A549 treated with ZK216348 at 1 μM for 4 hours (cell line): ENCODE data around the gene TMLHE. TPM values are rescaled to one million over a fixed set of nuclear protein-coding genes. Genes with fewer than 3 reads are reported as not detected.

Experiments used
- total RNA-seq: library from RNA; stranded (reverse); fragments of 200-300 nt; extraction: Qiagen RNA extraction; gene quantifications from 5 replicates; pipeline ENCODE4 v1.2.3, GENCODE V29; 2022; ENCODE audit warnings: low read depth

The TMLHE gene, protein sequence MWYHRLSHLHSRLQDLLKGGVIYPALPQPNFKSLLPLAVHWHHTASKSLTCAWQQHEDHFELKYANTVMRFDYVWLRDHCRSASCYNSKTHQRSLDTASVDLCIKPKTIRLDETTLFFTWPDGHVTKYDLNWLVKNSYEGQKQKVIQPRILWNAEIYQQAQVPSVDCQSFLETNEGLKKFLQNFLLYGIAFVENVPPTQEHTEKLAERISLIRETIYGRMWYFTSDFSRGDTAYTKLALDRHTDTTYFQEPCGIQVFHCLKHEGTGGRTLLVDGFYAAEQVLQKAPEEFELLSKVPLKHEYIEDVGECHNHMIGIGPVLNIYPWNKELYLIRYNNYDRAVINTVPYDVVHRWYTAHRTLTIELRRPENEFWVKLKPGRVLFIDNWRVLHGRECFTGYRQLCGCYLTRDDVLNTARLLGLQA
- 9.3 to 11.1 TPM (median 9.7 TPM) in 5 replicates for total RNA-seq

DNA sequence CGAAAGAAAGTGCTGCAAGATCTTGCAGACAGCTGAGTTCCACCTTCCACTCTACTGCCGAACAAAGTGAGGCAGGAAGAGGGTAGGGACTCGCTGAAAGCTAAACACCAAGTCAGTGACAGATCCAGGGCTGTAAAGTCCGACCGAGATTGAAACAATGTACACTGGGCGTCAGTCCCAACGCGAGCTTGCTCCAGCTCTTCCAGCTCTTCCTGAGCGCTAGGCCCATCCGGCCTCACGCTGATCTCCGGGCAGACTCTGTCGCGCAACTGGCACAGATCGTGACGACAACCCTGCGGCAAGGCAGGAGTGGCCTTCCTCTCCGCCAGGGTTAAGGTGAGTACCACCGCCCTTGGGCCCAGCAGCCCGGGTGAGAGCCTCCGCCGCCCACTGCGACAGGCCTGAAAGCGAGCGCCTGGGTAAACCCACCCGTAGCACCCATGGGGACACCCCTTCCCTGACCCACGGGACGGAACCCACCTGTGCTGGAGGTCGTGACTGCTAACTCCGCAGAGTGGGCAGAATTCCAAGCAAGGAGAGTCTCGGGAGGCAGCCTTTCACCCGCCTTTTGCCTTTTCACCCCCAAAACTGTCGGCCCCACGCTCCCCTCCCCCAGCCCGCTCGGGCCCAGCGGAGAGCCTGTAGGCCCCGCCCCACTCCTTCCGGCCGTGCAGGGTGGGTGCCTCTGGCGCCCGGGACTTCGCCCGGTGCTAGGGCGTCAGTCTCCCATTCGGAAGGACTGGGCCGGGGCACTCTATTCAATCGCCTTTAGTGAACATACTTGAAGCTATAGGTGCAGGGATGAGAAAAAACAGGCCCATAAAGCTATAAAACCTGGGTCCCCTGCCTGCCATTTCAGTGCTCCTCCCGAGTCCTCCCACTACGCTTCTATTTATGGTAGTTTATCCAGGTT lies at the start of gene TMLHE, which contains the start of gene SPRY3:
Gene TMLHE, minus strand, starts transcription at position 641 of the 913 bp plus-strand sequence. CDS start 67,676 bp downstream, outside the sequence.
Gene SPRY3, plus strand, starts transcription at position 275 of the 913 bp plus-strand sequence.

DNA sequence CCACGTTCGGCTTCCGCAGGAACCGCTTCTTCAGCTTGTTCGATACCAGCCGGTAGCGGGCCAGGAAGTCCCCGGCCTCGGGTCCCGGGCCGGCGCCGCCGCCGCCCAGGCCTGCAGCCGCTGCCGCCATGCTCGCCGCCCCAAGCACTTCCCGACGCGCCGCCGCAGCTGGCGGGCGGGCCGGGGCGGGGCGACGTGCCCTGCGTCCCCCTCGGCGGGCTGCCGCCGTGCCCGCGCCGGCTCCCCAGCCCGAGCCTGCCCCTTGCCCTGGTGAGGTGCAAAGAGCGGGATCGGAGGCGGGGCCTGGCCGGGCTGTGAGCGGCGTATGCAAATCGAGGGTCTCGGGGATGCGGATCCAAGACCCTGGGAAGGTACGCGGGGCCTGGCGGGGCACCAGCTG lies 154.3 kb downstream of the TMLHE start, which contains the start of gene F8A3:
Gene F8A3, minus strand, starts transcription at position 150 of the 400 bp plus-strand sequence. Its CDS starts 20 bp downstream, at position 130.

Other genes with a start within 250 kb of the TMLHE start
- not detected in 5 replicates for gene F8A2, start 230.9 kb downstream of the TMLHE start, total RNA-seq
- 0.38 to 2.1 TPM (median 1.0 TPM) in 5 replicates for gene F8A3, start 154.3 kb downstream of the TMLHE start, total RNA-seq
- 0.11 to 0.18 TPM (median 0.12 TPM) in 5 replicates for gene SPRY3, start 366 bp downstream of the TMLHE start, total RNA-seq